Cardiac muscle cell (in vitro differentiated cells and primary cell): ENCODE results near the gene PAWR. TPM values are rescaled to one million over a fixed set of nuclear protein-coding genes. Genes with fewer than 3 reads are reported as not detected.

Source experiments
- DNase-seq, 2 donors: peaks; one replicate each; pipeline versions ENCODE4 v3.0.0 to v3.0.0-alpha.2; 2010 to 2017; ENCODE audit warnings: low read depth in 1 of 2, low spot score in 1 of 2
- H3K27ac ChIP-seq: fragments of 200-600 bp; sonication (generic); 2 replicates; pipeline ENCODE4 v1.5.1; 2016
- H3K27me3 ChIP-seq: fragments of 200-600 bp; sonication (generic); 2 replicates; pipeline ENCODE4 v1.6.0; 2016; ENCODE audit warnings: control low read depth
- H3K36me3 ChIP-seq: fragments of 200-600 bp; sonication (generic); 2 replicates; pipeline ENCODE4 v1.5.1; 2016; ENCODE audit warnings: control low read depth
- H3K4me1 ChIP-seq: fragments of 200-600 bp; sonication (generic); 2 replicates; pipeline ENCODE4 v1.8.1; 2017; ENCODE audit warnings: low read depth, mild to moderate bottlenecking, mixed run types
- H3K4me3 ChIP-seq: fragments of 200-600 bp; sonication (generic); 2 replicates; pipeline ENCODE4 v1.5.1; 2016; ENCODE audit warnings: mild to moderate bottlenecking
- H3K9me3 ChIP-seq: fragments of 200-600 bp; sonication (generic); 2 replicates; pipeline ENCODE4 v1.5.1; 2017; ENCODE audit warnings: low read depth, mild to moderate bottlenecking, control low read depth
- polyA plus RNA-seq: library from polyadenylated mRNA; unstranded; fragments of >200 nt; fragmentation: Nextera tagmentation; extraction: Ambion mirVana; gene quantifications from 2 replicates; pipeline ENCODE4 v1.2.1, GENCODE V29; 2016
- total RNA-seq: library from RNA; depleted of rRNA; stranded (reverse); fragments of >200 nt; gene quantifications from 2 replicates; pipeline ENCODE4 v1.2.3, GENCODE V29; 2016
- TF ChIP-seq, protein P1 (sequence below): IDR thresholded peaks from 2 replicates; pipeline ENCODE4 v1.5.1; 2012; ENCODE audit warnings: low read depth, mild to moderate bottlenecking, low read length

PAWR gene
- total and polyA plus RNA-seq, 2 experiments from 2014 or later = 58.1 to 94.0 TPM

DNA sequence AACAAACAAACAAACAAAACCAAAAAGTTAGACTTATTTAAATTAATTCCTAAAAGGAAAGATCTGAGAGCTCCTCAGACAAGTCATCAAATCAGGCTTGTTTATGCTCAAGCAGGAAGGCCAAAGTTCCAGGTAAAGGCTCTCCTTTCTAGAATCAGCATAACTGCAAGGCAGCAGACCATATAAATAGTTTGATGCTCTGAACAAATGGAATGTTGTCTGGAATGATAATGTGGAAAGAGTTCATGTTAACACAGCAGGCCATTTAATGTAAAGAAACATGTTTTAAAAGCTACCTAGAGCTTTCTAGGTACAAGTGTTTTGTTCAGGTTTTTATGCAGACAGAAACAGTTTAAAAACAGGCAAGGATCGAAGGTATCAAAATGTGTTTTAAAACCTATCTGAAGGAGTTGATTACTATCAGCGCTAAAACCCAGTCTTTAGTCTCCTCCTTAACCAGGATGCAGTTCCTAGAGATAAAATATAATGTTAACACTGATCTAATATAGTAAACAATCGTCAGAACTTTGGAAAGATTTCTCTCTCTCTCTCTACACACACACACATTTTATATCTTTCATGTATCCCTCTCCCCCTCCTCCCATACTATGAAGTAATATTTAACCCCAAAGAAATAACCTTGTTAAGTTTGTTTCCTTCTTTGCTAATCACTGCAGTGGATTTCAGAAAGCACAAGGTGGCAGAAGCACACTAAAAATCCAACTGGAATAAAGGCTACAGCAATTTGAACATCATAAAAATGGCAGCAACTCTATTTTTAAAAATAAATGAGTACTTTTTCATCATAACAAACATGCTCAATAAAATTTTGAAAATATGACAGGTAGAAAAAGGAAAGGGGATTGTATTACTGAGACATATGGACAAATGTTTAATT, 135.5 kb downstream of the PAWR start:
- Histone ChIP-seq H3K36me3 (no peaks in the 10 kb centered on the region), H3K27me3 (no peaks in the 10 kb centered on the region), H3K4me3 (no peak overlapping the region), H3K9me3 (no peaks in the 10 kb centered on the region), H3K4me1 (no peaks in the 10 kb centered on the region), H3K27ac (peak overlapping the region; percentile 9)
- DNase-seq = peak; percentile 32 to 83
- TF ChIP-seq, protein P1, sequence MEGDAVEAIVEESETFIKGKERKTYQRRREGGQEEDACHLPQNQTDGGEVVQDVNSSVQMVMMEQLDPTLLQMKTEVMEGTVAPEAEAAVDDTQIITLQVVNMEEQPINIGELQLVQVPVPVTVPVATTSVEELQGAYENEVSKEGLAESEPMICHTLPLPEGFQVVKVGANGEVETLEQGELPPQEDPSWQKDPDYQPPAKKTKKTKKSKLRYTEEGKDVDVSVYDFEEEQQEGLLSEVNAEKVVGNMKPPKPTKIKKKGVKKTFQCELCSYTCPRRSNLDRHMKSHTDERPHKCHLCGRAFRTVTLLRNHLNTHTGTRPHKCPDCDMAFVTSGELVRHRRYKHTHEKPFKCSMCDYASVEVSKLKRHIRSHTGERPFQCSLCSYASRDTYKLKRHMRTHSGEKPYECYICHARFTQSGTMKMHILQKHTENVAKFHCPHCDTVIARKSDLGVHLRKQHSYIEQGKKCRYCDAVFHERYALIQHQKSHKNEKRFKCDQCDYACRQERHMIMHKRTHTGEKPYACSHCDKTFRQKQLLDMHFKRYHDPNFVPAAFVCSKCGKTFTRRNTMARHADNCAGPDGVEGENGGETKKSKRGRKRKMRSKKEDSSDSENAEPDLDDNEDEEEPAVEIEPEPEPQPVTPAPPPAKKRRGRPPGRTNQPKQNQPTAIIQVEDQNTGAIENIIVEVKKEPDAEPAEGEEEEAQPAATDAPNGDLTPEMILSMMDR = peak; percentile 78

DNA sequence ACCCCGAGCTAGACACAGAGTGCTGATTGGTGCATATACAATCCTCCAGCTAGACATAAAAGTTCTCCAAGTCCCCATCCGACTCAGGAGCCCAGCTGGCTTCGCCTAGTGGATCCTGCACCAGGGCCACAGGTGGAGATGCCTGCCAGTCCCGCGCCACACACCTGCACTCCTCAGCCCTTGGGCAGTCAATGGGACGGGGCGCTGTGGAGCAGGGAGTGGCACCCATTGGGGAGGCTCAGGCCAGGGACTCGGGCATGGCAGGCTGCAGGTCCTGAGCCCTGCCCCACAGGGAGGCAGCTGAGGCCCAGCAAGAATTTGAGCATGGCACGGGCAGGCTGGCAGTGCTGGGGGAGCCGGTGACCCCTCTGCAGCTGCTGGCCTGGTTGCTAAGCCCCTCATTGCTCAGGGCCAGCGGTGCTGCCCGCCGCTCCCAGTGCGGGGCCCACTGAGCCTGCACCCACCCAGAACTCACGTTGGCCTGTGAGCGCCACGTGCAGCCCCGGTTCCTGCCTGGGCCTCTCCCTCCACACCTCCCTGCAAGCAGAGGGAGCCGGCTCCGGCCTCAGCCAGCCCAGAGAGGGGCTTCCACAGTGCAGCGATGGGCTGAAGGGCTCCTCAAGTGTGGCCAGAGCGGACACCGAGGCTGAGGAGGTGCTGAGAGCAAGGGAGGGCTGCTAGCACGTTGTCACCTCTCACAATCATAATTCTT, 136.7 kb downstream of the PAWR start:
- DNase-seq = no peak
- TF ChIP-seq, protein P1 = no peak
- H3K9me3 ChIP-seq = no peaks in the 10 kb centered on the region
- H3K4me1 ChIP-seq = peaks cover 7% of the 10 kb centered on the region
- H3K4me3 ChIP-seq = no peak overlapping the region
- H3K27me3 ChIP-seq = no peaks in the 10 kb centered on the region
- H3K27ac ChIP-seq = no peak overlapping the region
- H3K36me3 ChIP-seq = no peaks in the 10 kb centered on the region

GRCh38 chr12:79552192-79552591, 138.6 kb downstream of the PAWR start:
- Histone ChIP-seq H3K27ac (no peak overlapping the region), H3K36me3 (no peaks in the 10 kb centered on the region), H3K27me3 (no peaks in the 10 kb centered on the region), H3K9me3 (no peaks in the 10 kb centered on the region), H3K4me1 (peaks cover 17% of the 10 kb centered on the region), H3K4me3 (no peak overlapping the region)
- DNase-seq = peak in 1 of 2 donors; percentile 62
- TF ChIP-seq, protein P1 = no peak

- Histone ChIP-seq H3K4me1 (peaks cover 24% of the 10 kb centered on the region), H3K27me3 (no peaks in the 10 kb centered on the region), H3K9me3 (no peaks in the 10 kb centered on the region), H3K27ac (peak overlapping the region; percentile 76), H3K36me3 (no peaks in the 10 kb centered on the region), H3K4me3 (no peak overlapping the region)
- peak; percentile 20 to 81 for DNase-seq
- TF ChIP-seq, protein P1 = no peak
These were observed 141.1 kb downstream of the PAWR start for GRCh38 chr12:79549531-79550271.

GRCh38 chr12:79548610-79548924, 142.2 kb downstream of the PAWR start:
- no peak for DNase-seq
- Histone ChIP-seq H3K36me3 (no peaks in the 10 kb centered on the region), H3K9me3 (no peaks in the 10 kb centered on the region), H3K4me3 (no peak overlapping the region), H3K27ac (peak overlapping the region; percentile 91), H3K27me3 (no peaks in the 10 kb centered on the region), H3K4me1 (peaks cover 24% of the 10 kb centered on the region)
- TF ChIP-seq, protein P1 = no peak
